Cortex of kidney (tissue), 1 donor: ENCODE measurements around the gene UBTD2.

ENCODE experiments used
- DNase-seq: peaks from one replicate; lab custom pipeline; 2025; lab: John Stamatoyannopoulos, UW

Gene UBTD2

DNA sequence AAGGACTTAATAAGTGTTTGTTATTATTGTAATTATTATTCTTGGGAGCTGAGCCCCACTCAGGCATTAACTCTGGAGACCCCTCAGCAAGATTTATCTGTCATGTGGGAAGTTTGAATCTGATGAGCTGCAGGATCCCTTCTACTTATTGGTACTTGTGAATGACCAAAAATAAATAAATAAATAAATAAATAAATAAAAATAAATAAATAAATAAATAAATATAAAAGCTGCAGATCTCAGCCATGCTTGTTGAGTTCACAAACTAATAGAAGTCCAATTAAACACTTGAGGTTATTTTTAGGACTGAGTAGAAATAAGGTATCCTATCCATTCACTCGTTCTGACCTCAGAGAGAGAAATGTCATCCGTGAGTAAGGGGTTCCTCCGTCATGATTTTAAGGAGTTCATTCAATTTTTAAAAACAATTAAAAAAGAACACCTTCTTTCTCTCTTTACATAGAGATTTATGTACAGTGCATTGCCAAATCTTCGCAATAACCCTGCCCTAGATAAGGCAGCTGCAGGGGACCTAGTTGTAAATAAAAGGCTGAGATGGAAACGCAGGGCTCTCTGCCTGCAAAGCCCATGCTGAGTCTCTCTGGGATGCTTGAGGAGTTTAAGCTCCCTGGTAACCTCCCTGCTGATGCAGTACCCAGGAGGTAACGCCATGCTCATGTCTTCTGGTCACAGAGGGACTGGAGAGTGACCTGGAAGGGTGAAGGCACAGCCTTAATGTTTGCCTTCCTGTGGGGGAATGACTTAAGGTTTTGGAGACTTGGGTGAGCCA lies 88.4 kb downstream of the UBTD2 start:
- DNase-seq: no peak

DNA sequence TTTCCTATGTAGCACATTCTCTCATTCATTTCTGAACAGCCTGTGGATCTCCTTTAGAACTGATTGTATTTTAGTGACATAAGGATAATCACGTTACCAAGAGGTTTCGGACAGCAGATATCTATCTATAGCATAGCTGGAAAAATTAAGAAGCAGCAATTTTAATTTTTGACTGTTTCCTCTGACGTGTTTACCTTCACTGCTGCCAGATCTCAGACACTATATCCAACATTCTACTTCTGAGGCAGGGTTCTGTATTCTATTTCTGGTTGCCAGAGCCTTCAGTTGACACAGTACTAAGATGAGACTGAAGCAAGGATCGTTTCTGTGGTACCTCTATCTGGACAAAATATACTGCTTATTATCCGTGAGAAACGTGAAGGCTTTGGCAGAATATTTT lies 89.7 kb downstream of the UBTD2 start, which contains the start of gene EFCAB9:
Gene EFCAB9, plus strand, starts transcription at position 301 of the 400 bp plus-strand sequence. Its CDS starts 1 bp downstream, at position 302.
- no peak for DNase-seq

DNA sequence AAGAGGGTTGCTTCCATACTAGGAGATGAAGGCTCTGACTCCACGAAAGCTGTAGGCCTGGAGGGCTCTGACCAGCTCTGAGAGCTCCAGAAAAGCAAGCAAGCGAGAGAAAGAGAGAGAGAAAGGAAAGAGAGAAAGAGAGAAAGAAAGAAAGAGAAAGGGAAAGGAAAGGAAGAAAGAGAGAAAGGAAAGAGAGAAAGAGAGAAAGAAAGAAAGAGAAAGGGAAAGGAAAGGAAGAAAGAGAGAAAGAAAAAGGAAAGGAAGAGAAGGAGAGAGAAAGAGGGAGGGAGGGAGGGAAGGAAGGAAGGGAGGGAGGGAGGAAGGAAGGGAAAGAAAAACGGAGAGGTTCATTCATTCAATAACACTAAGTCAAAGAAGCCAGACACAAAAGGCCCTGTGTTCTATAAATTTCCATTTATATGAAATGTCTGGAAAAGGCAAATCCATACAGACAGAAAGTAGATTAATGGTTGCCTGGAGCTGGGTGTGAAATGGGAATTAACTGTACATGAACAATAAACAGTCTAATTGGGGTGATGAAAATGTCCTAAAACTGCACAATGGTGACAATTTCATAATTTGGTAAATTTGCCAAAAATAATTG lies 93.8 kb downstream of the UBTD2 start:
- DNase-seq: no peak

DNA sequence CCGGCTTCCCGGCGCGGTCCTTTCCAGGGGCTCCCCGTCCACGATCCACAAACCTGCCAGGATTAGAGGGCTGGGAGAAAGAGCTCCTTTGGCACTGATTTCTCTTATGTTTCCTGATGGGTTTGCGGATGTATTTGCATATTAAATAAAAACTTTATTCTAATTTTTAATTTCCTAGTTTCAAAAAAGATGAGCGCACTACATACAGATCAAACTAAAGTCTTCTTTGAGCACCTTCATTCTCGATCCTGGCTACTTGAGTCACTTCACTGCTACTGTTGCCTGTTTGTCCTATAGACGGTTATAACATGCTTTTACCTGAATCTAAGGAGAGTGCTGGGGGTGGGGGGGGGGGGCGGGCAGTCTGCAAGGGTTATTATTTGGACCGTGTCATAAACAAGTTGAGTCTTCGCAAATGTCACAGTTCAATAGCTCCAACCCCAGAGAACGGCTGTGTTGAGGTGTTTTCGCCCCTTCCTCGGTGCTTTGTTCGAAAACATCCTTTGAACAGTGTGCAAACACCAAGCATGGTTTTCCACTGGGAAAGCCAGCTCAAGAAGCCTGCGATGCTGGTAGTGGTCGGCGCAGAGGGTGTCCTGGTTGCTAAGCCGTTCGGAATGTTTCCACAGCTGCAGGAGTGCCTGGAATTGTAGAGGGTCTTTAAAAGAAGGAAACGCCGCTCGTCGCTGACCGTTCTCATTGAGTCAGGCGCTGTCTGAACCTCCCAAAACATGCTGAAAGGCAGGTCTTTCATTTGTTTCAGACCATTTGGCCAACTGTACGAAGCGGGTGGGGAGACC lies 94.5 kb downstream of the UBTD2 start:
- DNase-seq: no peak

DNA sequence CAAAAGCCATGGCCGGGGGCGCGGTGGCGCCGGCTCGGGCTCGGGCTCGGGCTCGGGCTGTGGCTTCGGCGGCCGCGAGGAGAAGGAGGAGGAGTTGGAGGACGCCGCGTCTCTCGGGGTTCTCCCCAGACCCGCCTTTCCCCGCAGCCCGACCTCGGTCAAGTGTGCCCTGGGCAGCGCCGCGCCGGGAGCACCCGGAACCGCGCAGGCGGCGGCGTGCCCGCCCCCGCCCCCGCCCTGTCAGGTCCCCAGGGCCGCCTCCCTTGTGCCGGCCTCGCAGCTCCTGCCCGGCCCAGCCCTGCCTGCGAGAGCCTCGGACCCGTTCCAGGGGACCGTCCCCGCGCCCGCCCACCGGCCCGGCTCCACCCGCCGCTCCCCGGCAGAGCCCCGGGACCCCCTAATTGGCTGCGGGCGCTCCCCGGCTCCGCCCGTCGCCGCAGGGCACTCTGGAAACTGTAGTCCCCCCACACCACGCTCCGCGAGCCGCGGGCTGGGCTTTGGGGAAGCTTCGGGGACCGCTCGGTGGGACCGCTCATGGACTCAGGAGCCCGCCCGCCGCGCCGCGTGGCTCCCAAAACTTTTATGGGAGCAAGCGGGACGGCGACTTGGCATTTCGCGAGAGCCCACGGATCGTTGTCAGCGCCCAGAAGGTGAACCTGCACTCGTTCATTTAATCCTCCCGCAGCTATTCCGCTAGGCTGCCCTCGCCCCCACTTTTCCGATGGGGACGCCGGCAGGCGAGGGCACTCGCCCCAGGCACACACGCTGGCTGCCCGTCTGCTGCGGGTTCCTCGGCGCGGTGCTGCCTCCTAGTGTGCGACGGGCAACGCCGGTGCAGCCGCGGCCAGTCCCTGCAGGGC lies 95.3 kb downstream of the UBTD2 start, which contains the start of gene STK10:
Gene STK10, minus strand, starts transcription at position 192 of the 860 bp plus-strand sequence. Its CDS starts 182 bp downstream, at position 10.
- DNase-seq: peak; percentile 29

DNA sequence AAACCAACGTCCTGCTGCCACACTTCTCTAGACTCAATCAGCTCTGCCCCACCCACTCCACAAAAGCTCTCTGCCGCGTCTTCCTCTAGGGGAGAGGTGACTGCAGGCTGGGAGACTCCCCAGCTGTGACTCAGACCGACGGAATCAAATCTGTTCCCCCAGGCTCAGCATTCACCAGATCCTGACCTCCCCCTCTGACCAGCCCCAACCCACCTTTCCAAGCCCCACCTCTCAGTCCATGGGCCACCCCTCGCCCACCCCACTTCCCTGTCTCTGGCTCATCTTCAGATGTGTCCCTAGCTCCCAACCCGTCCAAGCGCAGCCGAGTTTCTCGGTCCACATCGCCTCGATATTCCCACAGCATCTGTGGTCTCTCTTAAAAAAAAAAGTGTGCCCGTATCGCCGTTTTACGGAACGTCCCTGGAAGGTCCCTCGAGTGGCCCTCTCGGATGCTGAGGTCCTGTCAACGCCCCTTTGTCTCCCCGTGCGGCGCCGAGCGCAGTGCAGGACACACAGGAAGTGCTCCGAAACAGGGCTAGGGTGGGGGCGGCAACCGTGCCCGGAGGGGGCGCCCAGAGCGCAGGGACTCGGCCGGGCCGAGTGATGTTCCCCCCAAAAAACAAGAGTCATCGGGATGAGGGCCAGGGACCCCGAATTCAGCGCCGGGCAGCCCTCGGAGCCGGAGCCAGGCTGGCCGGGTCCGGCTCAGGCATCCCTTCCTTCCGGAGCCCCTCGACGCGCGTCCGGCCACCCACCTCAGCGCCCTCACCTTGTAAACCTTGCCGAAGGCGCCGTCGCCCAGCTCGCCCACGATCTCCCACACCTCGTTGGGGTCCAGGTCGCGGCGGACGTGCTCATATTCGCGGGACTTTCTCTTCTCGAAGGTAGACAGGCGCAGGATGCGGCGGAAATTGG lies 96.2 kb downstream of the UBTD2 start:
- DNase-seq: peak; percentile 15

DNA sequence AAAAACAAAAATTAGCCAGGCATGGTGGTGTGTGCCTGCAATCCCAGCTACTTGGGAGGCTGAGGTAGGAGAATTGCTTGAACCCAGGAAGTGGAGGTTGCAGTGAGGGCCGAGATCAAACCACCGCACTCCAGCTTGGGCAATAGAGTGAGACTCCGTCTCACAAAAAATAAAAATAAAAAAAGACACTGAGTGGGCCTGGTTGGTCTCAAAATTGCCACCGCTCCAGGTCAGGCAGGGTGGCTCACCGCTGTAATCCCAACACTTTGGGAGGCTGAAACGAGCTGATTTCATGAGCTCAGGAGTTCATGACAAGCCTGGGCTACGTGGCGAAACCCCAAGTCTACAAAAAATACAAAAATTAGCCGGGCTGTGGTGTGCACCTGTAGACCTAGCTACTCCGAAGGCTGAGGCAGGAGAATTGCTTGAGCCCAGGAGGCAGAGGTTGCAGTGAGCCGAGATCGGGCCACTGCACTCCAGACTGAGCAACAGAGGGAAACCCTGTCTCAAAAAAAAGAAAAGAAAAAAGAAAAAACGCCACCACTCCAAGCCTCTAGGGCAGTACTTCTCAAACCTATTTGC lies 97.4 kb downstream of the UBTD2 start:
- no peak for DNase-seq

DNA sequence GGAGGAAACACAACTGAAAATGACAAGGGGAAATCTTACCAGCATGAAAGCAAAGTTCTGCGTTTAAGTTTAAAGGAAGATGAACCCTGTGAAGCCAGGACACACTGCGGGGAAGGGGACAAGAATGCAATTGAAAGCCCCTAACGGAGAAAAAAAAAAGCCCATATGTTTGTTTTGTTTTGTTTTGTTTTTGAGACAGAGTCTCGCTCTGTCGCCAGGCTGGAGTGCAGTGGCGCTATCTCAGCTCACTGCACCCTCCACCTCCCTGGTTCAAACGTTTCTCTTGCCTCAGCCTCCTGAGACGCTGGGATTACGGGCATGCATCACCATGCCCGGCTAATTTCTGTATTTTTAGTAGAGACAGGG lies 98.5 kb downstream of the UBTD2 start:
- DNase-seq: no peak

DNA sequence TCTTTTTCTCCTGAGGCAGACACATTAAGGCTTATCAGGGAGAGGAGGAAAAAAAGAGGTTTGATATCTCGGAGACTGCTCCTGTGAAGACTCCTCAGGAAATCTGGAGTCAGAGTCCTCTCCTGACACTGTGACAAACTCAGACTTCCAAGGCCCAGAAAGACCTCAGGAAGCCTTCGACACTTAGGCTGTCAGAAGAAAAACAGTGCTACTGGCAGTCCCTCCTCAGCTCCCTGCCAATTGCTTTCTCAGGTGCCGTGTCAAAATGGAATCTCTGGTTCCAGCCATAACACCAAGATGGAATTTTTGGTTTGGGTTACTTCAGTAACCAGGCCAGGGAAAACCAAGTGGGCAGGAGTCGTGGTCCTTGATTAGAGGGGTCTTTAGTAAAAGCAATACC lies 99.7 kb downstream of the UBTD2 start:
- DNase-seq: no peak

DNA sequence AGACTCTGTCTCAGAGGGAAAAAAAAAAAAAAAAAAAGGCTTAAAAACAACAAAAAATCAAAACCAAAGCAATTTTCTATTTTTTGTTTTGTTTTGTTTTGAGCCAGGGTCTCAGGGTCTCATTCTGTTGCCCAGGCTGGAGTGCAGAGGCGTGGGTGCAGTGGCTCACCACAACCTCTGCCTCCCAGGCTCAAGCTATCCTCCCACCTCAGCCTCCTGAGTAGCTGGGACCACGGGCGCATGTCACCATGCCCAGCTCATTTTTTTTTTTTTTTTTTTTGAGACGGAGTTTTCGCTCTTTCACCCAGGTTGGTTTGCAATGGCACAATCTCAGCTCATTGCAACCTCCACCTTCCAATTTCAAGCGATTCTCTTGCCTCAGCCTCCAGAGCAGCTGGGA lies 101.3 kb downstream of the UBTD2 start:
- DNase-seq: no peak

DNA sequence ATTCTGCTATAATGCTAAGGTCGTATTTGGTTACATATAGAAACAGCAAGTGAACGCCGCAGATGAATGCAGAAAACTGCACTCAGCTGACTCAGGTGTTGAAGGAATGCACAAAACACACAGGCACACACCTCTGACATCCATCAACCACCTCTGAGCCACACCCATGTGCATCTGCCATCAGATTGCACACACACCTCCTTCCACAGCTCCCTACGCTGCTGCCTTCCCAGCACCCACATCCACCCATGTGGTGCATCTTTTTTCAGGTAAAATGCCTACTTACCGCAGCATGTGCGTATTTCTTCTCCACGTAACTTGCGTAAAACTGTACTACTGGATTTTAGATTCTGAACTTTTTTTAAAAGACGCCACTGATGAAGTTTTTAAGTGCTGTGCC lies 102.6 kb downstream of the UBTD2 start:
- DNase-seq: no peak

DNA sequence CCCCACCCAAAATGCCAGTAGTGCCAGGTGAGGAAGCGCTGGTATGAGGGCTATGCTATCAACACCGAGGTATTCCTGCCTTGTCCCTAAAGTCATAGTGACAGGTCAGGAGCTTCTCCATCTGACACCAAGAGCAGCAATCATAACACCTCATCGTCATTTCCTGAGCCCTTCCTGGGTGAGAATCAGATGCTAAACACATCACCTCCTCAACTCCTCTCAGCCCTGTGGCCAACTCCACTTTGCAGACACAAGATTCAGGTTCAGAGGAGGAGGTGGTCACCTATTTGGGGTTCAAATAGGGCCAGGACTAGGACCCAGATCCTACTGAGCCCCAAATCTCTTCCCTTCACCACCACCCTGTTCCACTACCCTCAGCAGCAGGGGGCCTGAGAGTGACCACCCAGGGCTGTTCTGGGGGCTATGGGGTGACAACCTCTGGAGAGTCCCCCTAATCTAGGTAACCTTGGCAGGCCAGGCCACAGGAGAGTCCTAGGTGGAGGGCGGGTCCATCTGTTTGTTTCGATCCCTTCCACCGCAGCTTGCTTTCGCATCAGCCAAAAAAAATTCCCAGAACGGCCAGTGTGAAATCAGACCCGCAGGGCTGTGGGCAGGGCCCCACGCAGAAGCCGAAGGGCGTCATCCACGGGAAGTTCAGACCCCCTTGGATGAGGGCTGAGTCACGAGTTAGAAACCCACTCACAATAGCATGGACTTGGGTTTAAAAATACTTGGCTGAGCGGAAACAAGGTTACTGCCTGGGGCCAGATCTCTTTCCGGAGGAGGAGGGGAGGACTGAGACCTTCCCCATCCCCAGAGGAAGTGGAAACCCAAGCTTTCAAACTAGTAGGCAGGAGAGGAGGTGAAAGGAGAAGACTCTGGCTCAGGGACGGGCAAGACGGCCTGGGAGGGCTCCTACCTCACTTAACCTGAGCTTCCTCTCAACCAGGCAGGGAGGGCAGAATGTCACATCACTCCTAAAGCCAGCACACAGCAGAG lies 104.3 kb downstream of the UBTD2 start:
- DNase-seq: no peak

DNA sequence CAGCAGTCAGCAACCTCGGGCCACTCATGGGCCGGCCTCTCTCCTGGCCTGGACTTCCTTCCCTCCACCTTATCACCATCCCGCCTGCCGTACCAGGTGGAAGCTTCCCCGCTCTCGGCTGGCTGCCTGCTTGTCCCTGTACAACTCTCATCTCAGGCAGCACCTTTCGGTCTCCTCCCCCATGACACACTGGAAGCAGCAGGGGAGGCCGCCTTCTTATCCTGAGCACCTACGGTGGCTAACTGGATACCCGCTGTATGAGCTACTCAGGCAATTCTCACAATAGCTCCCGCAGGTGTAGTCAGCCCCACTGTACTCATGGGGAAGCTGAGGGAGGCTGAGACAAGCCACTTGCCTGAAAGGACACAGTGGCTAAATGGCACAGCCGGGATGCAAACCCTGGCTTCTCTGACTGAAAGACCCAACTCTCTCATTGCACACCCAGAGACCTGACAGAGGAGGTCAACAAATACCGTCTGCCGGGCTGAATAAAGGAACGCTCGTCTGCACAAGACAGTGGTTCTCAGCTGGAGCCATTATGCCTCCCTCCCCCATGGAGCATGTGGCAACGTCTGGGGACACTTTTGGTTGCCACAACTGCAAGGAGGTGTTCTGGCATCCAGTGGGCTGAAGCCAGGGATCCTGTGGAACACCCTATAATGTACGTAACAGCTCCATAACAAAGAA lies 105.1 kb downstream of the UBTD2 start:
- DNase-seq: no peak

DNA sequence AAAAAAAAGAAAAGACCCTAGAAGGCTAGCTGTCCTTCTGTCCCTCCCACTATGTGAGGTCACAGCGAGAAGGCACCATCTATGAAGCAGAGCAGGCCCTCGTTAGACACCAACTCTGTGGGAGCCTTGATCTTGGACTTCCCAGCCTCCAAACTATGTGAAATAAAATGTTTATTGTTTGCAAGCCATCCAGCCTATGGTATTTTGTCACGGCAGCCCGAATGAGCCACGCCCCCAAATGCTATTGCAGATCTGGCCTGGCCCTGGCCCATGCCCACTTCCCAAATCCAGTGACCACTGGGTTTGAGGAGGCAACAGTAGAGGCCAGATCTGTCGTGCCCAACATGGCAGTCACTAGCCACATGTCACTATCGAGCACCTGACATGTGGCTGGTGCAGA lies 106.4 kb downstream of the UBTD2 start:
- DNase-seq: no peak

DNA sequence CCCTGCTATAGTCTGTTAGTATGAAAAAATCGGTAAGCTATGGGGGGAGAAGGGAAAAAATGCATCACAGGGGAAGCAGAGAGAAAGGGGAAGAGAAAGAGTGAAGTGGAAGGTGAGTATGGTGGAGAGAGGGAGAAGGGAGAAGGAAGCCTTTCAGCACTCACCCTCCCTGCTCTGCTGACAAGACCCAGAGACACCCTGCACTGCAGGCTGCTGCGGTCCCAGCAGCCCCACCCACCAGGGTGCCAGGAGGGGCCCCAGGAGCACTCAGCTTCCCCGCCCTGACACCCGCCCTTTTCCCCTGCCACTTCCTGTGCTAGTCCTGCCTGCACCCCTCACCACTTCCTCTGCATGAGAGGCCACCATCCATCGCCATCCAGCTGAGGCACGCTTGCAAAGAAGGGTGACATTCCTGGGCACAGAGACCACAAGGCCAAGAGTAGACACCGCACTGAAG lies 108.3 kb downstream of the UBTD2 start:
- DNase-seq: no peak

DNA sequence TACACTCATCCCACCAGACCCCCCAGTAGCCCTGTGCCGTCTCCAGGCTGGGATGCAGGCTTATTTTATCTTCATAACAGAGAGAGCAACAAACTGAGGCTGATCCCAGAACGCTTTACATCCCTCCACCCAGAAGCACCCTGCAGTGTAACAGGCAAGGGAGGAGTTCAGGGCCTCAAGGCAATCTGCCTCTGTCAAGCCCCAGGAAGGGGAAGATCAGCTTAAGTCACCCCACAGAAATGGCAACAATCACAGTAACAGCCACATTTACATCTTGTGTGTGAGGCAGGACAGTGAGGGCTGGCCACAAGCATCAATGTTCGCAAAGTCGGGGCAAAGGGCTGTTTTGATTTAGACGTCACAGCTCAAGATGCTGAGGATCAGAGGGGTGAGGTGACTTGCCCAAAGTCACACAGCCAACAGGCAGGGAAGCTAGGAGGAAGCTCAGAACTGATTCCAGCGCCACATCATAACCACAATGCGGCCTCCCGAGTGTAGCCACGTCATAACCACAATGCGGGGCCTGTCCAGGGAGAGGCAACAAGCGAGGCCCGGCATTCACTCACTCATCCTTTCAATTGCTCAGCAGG lies 109.9 kb downstream of the UBTD2 start:
- DNase-seq: no peak

DNA sequence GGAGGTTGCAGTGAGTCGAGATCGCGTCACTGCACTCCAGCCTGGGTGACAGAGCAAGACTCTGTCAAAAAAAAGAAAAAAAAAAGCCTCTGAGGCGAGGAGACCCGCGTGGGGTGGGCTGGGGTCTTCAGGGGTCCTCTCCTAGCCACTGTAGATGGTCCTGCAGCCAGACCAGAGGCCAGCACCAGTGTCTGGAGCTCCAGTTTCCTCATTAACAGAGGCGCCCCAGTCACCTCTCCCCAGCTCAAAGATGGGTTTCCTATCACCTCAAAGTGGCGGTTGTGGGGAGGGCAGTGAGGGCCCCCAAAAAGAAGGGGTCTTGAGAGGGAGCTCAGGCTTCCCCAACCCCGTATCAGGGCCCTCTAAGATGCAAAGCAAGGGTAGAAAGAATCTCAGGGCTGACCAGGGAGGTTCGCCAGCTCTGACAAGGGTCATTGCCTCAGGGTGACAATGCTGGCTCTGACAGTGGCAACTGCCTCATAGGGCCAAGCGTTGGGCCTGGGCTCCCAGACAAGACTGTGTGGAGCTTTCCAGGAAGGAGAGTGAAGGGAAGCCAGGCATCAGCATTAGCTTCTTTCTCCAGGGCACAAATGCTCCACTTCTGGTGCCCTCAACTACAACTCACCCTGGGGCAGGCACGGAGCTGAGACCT lies 110.5 kb downstream of the UBTD2 start:
- no peak for DNase-seq
